Transverse colon (tissue), 4 donors: Measurements from ENCODE around the gene PLPPR3.

Experiments used
- CTCF ChIP-seq, 5 experiments: fragments of 200-600 bp in 3 of 5; fragments of 450-650 bp in 2 of 5; sonication (generic) in 3 of 5; IDR thresholded peaks; 1 replicate in 2 of 5; 2 replicates in 3 of 5; pipeline ENCODE4 v1.5.1; 2016 to 2017; ENCODE audit warnings: antibody characterized with exemption in 5 of 5, inconsistent platforms in 3 of 5, mild to moderate bottlenecking in 2 of 5, moderate library complexity in 1 of 5
- EP300 ChIP-seq: sonication (generic); formaldehyde crosslinking; IDR thresholded peaks from one replicate; pipeline ENCODE4 v1.6.1; 2017; ENCODE audit warnings: antibody characterized with exemption, low read depth
- POLR2A ChIP-seq: fragments of 450-650 bp; IDR thresholded peaks from one replicate; pipeline ENCODE4 v1.6.1; 2016; ENCODE audit warnings: antibody characterized with exemption, mild to moderate bottlenecking, moderate library complexity
- POLR2AphosphoS5 ChIP-seq, 3 donors: sonication (generic); formaldehyde crosslinking; IDR thresholded peaks; one replicate each; pipeline ENCODE4 v1.6.1; 2016; ENCODE audit warnings: antibody characterized with exemption in 3 of 3

- TF ChIP-seq CTCF (IDR thresholded peaks at IDR 0.05) = no peak
- TF ChIP-seq POLR2A = no peak
- TF ChIP-seq POLR2AphosphoS5 (IDR thresholded peaks at IDR 0.05) = no peak
- no peak for TF ChIP-seq EP300
Observed at GRCh38 chr19:807627-808422, 13.9 kb downstream of the PLPPR3 start.
